ENCODE results near the gene INPP5A.
"Not testable (repeated sequence)": the region's sequence is repeated elsewhere in the genome, so short reads cannot be mapped to it uniquely, and the experiment has no call there.

Gene INPP5A

GRCh38 chr10:132790470-132790869 is 252.9 kb downstream of the INPP5A start:
- H3K9me2 ChIP-seq (replicated peaks; ENCODE audit: low read depth, low read length): no peaks in the 10 kb centered on the region
- no peaks in the 10 kb centered on the region for H3K36me3 ChIP-seq (ENCODE audit: insufficient read depth, low read length)
- no peak overlapping the region for H3K4me3 ChIP-seq (ENCODE audit: low read length, poor library complexity, severe bottlenecking)
- no peaks in the 10 kb centered on the region for H3K27me3 ChIP-seq (ENCODE audit: insufficient read depth, low read length, poor library complexity, severe bottlenecking)
- H2AFZ ChIP-seq (ENCODE audit: low read length): no peak overlapping the region
- no peaks in the 10 kb centered on the region for H3K9me3 ChIP-seq (ENCODE audit: insufficient read depth, low read depth, low read length)
- H3F3A ChIP-seq (ENCODE audit: low read depth): no peaks in the 10 kb centered on the region
- no peaks in the 10 kb centered on the region for H3K4me1 ChIP-seq (ENCODE audit: insufficient read depth, low read length, poor library complexity, severe bottlenecking)
- no peaks in the 10 kb centered on the region for H3K79me2 ChIP-seq (ENCODE audit: insufficient read depth, low read length)
- no peak overlapping the region for H3K9ac ChIP-seq (ENCODE audit: low read depth, low read length, poor library complexity, severe bottlenecking)
- H3K4me2 ChIP-seq (ENCODE audit: low read depth, low read length, poor library complexity, severe bottlenecking): no peak overlapping the region
- TF ChIP-seq EZH2phosphoT487 (IDR thresholded peaks at IDR 0.05; ENCODE audit: borderline replicate concordance): no peak
- TF ChIP-seq, protein P1, sequence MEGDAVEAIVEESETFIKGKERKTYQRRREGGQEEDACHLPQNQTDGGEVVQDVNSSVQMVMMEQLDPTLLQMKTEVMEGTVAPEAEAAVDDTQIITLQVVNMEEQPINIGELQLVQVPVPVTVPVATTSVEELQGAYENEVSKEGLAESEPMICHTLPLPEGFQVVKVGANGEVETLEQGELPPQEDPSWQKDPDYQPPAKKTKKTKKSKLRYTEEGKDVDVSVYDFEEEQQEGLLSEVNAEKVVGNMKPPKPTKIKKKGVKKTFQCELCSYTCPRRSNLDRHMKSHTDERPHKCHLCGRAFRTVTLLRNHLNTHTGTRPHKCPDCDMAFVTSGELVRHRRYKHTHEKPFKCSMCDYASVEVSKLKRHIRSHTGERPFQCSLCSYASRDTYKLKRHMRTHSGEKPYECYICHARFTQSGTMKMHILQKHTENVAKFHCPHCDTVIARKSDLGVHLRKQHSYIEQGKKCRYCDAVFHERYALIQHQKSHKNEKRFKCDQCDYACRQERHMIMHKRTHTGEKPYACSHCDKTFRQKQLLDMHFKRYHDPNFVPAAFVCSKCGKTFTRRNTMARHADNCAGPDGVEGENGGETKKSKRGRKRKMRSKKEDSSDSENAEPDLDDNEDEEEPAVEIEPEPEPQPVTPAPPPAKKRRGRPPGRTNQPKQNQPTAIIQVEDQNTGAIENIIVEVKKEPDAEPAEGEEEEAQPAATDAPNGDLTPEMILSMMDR (conservative IDR thresholded peaks at IDR 0.05; ENCODE audit: low read length): no peak
- no peaks in the 10 kb centered on the region for H4K20me1 ChIP-seq (ENCODE audit: insufficient read depth, low read length, poor library complexity, severe bottlenecking)

DNA sequence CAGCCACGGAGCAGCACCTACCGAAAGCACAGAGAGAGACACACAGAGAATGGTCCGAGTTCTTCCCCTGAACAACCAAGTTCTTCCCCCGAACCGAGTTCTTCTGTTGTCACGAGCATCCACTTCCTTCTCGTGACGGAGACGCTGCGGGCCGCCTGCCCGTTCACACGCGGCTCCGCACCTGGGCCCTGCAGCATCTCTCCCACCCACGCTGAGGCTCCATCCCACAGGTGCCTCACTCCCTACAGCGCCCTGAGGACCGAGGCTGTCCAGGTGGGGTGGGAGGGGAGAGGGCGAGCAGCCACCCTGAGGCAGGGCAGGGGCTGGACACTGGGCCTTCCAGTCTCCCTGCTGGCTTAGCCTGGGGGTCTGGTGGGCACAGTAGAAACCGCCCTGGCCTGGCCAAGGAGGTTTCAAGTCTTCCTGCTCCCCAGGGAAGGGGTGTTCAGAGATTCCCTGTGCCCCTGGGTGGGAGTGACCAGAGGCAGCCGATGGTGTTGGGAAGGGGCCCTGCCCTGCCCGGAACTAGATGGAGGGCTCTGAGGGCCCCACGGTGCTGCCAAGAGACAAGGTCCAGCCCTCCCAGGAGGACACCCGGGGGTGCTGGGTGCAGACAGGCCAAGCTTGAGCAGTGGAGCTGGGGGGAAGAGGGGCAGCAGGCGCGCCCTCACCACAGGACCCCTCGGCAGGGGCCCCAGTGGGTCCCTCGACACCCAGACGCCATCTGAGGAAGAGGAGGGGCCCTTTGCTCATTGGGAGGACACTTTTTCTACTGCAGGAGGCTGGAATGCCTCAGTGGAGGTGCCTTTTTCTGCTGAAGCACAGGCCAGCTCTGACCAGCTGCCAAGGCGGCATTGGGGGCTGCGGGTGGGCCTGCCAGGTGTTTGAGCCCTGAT is 253.6 kb downstream of the INPP5A start:
- Histone ChIP-seq H3K36me3 (ENCODE audit: insufficient read depth, low read length) (no peaks in the 10 kb centered on the region), H3K79me2 (ENCODE audit: insufficient read depth, low read length) (no peaks in the 10 kb centered on the region), H4K20me1 (ENCODE audit: insufficient read depth, low read length, poor library complexity, severe bottlenecking) (no peaks in the 10 kb centered on the region), H3K9me2 (replicated peaks; ENCODE audit: low read depth, low read length) (no peaks in the 10 kb centered on the region), H3K4me3 (ENCODE audit: low read length, poor library complexity, severe bottlenecking) (no peak overlapping the region), H2AFZ (ENCODE audit: low read length) (no peak overlapping the region), H3K4me1 (ENCODE audit: insufficient read depth, low read length, poor library complexity, severe bottlenecking) (no peaks in the 10 kb centered on the region), H3K9ac (ENCODE audit: low read depth, low read length, poor library complexity, severe bottlenecking) (no peak overlapping the region), H3F3A (ENCODE audit: low read depth) (no peaks in the 10 kb centered on the region), H3K4me2 (ENCODE audit: low read depth, low read length, poor library complexity, severe bottlenecking) (no peak overlapping the region), H3K27me3 (ENCODE audit: insufficient read depth, low read length, poor library complexity, severe bottlenecking) (no peaks in the 10 kb centered on the region), H3K9me3 (ENCODE audit: insufficient read depth, low read depth, low read length) (no peaks in the 10 kb centered on the region)
- TF ChIP-seq, protein P1 (conservative IDR thresholded peaks at IDR 0.05; ENCODE audit: low read length): no peak
- TF ChIP-seq EZH2phosphoT487 (IDR thresholded peaks at IDR 0.05; ENCODE audit: borderline replicate concordance): no peak

DNA sequence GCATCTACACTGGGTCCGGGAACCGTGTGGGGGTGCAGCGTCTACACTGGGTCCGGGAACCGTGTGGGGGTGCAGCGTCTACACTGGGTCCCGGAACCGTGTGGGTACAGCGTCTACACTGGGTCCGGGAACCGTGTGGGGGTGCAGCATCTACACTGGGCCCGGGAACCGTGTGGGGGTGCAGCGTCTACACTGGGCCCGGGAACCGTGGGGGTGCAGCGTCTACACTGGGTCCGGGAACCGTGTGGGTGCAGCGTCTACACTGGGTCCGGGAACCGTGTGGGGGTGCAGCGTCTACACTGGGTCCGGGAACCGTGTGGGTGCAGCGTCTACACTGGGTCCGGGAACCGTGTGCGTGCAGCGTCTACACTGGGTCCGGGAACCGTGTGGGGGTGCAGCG is 254.5 kb downstream of the INPP5A start:
- H3K9me2 ChIP-seq (replicated peaks; ENCODE audit: low read depth, low read length); H3K9me3 ChIP-seq (ENCODE audit: insufficient read depth, low read depth, low read length); H3K4me3 ChIP-seq (ENCODE audit: low read length, poor library complexity, severe bottlenecking); H2AFZ ChIP-seq (ENCODE audit: low read length); H3K4me2 ChIP-seq (ENCODE audit: low read depth, low read length, poor library complexity, severe bottlenecking); H3K36me3 ChIP-seq (ENCODE audit: insufficient read depth, low read length); H3F3A ChIP-seq (ENCODE audit: low read depth); H3K4me1 ChIP-seq (ENCODE audit: insufficient read depth, low read length, poor library complexity, severe bottlenecking); H3K79me2 ChIP-seq (ENCODE audit: insufficient read depth, low read length); H4K20me1 ChIP-seq (ENCODE audit: insufficient read depth, low read length, poor library complexity, severe bottlenecking); H3K27me3 ChIP-seq (ENCODE audit: insufficient read depth, low read length, poor library complexity, severe bottlenecking); H3K9ac ChIP-seq (ENCODE audit: low read depth, low read length, poor library complexity, severe bottlenecking): not testable (repeated sequence)

GRCh38 chr10:132792796-132793195 is 255.2 kb downstream of the INPP5A start:
- no peaks in the 10 kb centered on the region for H3K79me2 ChIP-seq (ENCODE audit: insufficient read depth, low read length)
- no peak for TF ChIP-seq EZH2phosphoT487 (IDR thresholded peaks at IDR 0.05; ENCODE audit: borderline replicate concordance)
- TF ChIP-seq, protein P1 (conservative IDR thresholded peaks at IDR 0.05; ENCODE audit: low read length): no peak
- H3K9me3 ChIP-seq (ENCODE audit: insufficient read depth, low read depth, low read length): no peaks in the 10 kb centered on the region
- no peaks in the 10 kb centered on the region for H3K9me2 ChIP-seq (replicated peaks; ENCODE audit: low read depth, low read length)
- no peak overlapping the region for H3K4me2 ChIP-seq (ENCODE audit: low read depth, low read length, poor library complexity, severe bottlenecking)
- H3K27me3 ChIP-seq (ENCODE audit: insufficient read depth, low read length, poor library complexity, severe bottlenecking): no peaks in the 10 kb centered on the region
- no peak overlapping the region for H3K9ac ChIP-seq (ENCODE audit: low read depth, low read length, poor library complexity, severe bottlenecking)
- no peak overlapping the region for H3K4me3 ChIP-seq (ENCODE audit: low read length, poor library complexity, severe bottlenecking)
- no peaks in the 10 kb centered on the region for H4K20me1 ChIP-seq (ENCODE audit: insufficient read depth, low read length, poor library complexity, severe bottlenecking)
- no peaks in the 10 kb centered on the region for H3F3A ChIP-seq (ENCODE audit: low read depth)
- no peak overlapping the region for H2AFZ ChIP-seq (ENCODE audit: low read length)
- no peaks in the 10 kb centered on the region for H3K36me3 ChIP-seq (ENCODE audit: insufficient read depth, low read length)
- H3K4me1 ChIP-seq (ENCODE audit: insufficient read depth, low read length, poor library complexity, severe bottlenecking): no peaks in the 10 kb centered on the region

All from Loucy (cell line).